Osteocyte (in vitro differentiated cells): Measurements from ENCODE around the gene C16orf78. TPM values are rescaled to one million over a fixed set of nuclear protein-coding genes. Genes with fewer than 3 reads are reported as not detected.

Experiments used
- DNase-seq: peaks from one replicate; pipeline ENCODE4 v3.0.0; 2021; ENCODE audit warnings: mixed read lengths; ENCODE audit not compliant: unreplicated experiment; ENCODE audit errors: extremely low spot score
- H3K27ac Mint-ChIP-seq: one replicate; pipeline ENCODE4 v1.8.0; 2021; ENCODE audit warnings: mild to moderate bottlenecking, mixed read lengths; ENCODE audit not compliant: unreplicated experiment
- H3K27me3 Mint-ChIP-seq: one replicate; pipeline ENCODE4 v1.8.0; 2021; ENCODE audit warnings: mixed read lengths; ENCODE audit not compliant: unreplicated experiment
- H3K36me3 Mint-ChIP-seq: one replicate; pipeline ENCODE4 v1.8.0; 2021; ENCODE audit warnings: mixed read lengths; ENCODE audit not compliant: unreplicated experiment
- H3K4me1 Mint-ChIP-seq: one replicate; pipeline ENCODE4 v1.8.0; 2021; ENCODE audit warnings: mixed read lengths; ENCODE audit not compliant: unreplicated experiment
- H3K4me3 Mint-ChIP-seq: one replicate; pipeline ENCODE4 v1.8.0; 2021; ENCODE audit warnings: mild to moderate bottlenecking, moderate library complexity, mixed read lengths; ENCODE audit not compliant: unreplicated experiment
- H3K9me3 Mint-ChIP-seq: one replicate; pipeline ENCODE4 v1.8.0; 2021; ENCODE audit warnings: mixed read lengths; ENCODE audit not compliant: unreplicated experiment
- CTCF ChIP-seq: fragments of 200-600 bp; sonication (generic); IDR thresholded peaks from 2 replicates; pipeline ENCODE4 v1.5.0; 2021; ENCODE audit warnings: antibody characterized with exemption, mild to moderate bottlenecking, moderate library complexity
- total RNA-seq: library from RNA; stranded (reverse); gene quantifications from 2 replicates; pipeline ENCODE4 v1.2.1, GENCODE V29; 2021

C16orf78 gene
- total RNA-seq, 1 donor from 2014 or later: not detected

GRCh38 chr16:49395021-49395420 is 21.4 kb downstream of the C16orf78 start:
- Mint-ChIP-seq H3K27ac (no peak overlapping the region), H3K9me3 (no peaks in the 10 kb centered on the region), H3K4me3 (no peak overlapping the region), H3K36me3 (no peaks in the 10 kb centered on the region), H3K27me3 (peaks cover 30% of the 10 kb centered on the region), H3K4me1 (no peaks in the 10 kb centered on the region)
- DNase-seq: no peak
- no peak for TF ChIP-seq CTCF

GRCh38 chr16:49396206-49396720 is 22.7 kb downstream of the C16orf78 start:
- TF ChIP-seq CTCF: no peak
- Mint-ChIP-seq H3K4me3 (no peak overlapping the region), H3K36me3 (no peaks in the 10 kb centered on the region), H3K27me3 (peaks cover 24% of the 10 kb centered on the region), H3K9me3 (no peaks in the 10 kb centered on the region), H3K27ac (no peak overlapping the region), H3K4me1 (no peaks in the 10 kb centered on the region)
- DNase-seq: peak; percentile 63

- H3K27me3 Mint-ChIP-seq: peaks cover 8% of the 10 kb centered on the region
- no peaks in the 10 kb centered on the region for H3K36me3 Mint-ChIP-seq
- H3K27ac Mint-ChIP-seq: no peak overlapping the region
- TF ChIP-seq CTCF: no peak
- peak; percentile 62 for DNase-seq
- H3K4me3 Mint-ChIP-seq: no peak overlapping the region
- peaks cover 5% of the 10 kb centered on the region for H3K9me3 Mint-ChIP-seq
- H3K4me1 Mint-ChIP-seq: no peaks in the 10 kb centered on the region
These were observed 25.2 kb downstream of the C16orf78 start for GRCh38 chr16:49398761-49399160.

DNA sequence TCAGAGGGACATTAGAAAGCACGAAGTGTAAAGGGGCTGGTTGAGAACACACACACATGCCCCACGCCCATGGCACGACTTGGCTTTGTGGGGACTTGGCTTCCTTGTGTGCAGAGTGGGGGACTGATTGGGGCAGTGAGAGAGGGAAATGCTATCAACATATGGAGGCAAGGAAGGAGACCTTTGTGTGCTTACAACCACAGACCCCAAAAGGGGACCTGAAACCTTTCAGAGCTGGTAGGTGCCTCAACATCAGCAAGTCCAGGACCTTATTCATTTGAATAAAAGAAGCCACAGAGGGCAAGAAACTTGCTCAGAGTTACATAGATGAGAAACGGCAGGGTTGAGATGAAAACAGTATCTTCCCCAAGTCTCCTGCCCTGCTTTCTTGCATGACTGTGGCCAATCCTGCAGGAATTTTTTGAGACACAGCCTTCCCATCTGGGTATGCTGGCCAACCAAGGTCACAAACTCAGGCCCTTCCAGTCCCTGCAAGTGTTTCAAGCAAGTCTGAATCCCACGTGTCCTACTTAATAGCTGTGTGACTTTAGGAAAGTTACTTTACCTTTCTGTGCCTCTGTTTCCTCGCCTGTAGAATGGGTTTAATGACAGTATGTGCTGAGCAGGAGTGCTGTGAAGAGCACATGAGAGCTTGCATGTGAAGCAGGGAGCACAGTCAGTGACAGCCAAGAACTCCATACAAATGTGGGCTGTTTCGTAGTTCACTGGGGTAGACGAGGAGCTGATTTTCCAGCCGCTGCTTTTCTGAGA is 26.2 kb downstream of the C16orf78 start:
- Mint-ChIP-seq H3K36me3 (no peaks in the 10 kb centered on the region), H3K9me3 (peaks cover 5% of the 10 kb centered on the region), H3K27me3 (peaks cover 11% of the 10 kb centered on the region), H3K27ac (no peak overlapping the region), H3K4me1 (no peaks in the 10 kb centered on the region), H3K4me3 (no peak overlapping the region)
- no peak for TF ChIP-seq CTCF
- peak; percentile 21 for DNase-seq

DNA sequence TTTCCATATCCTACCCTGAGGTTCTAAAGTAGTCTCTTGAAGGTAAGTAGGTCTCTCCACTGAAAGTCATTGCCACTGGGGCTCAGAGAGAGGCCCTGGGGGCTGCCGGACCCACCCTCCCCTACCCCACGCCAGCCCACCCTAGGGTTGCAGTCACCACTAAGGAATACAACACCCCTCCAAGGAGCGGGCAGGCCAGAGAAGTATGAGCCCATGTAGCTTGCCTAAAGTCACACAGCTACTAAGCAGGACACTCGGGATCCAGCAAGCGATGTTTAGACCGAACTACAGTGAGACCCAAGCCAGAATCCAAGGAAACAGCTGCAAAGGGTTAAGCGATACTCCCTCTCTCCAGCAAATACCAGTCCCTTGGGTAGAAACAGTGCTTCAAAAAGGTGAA is 27.0 kb downstream of the C16orf78 start:
- no peak for TF ChIP-seq CTCF
- H3K36me3 Mint-ChIP-seq: no peaks in the 10 kb centered on the region
- DNase-seq: peak; percentile 51
- peaks cover 11% of the 10 kb centered on the region for H3K27me3 Mint-ChIP-seq
- no peaks in the 10 kb centered on the region for H3K4me1 Mint-ChIP-seq
- no peak overlapping the region for H3K4me3 Mint-ChIP-seq
- no peak overlapping the region for H3K27ac Mint-ChIP-seq
- H3K9me3 Mint-ChIP-seq: peaks cover 5% of the 10 kb centered on the region
